T-helper 1 cell treated with Interleukin-12 subunit alpha and Interleukin-12 subunit beta and Interleukin-4 antibody, amounts not matched to agents 30 ng/mL and 1 ng/mL, for 36 hours (primary cell): ENCODE data around the gene CLCN4. TPM values are rescaled to one million over a fixed set of nuclear protein-coding genes. Genes with fewer than 3 reads are reported as not detected.

Experiments
- intact Hi-C: fragments of 100-400 bp; cut with micrococcal nuclease; formaldehyde crosslinking; loops from one replicate; pipeline ENCODE4 v1.15.1; 2024
- total RNA-seq: library from RNA; stranded (reverse); gene quantifications from 2 replicates; pipeline ENCODE4 v1.2.3, GENCODE V29; 2022

The CLCN4 gene
- total RNA-seq, 1 donor from 2014 or later: not detected

GRCh38 chrX:10128386-10128785 is 28.4 kb upstream of the CLCN4 start:
- intact Hi-C loops: no loop called here

DNA sequence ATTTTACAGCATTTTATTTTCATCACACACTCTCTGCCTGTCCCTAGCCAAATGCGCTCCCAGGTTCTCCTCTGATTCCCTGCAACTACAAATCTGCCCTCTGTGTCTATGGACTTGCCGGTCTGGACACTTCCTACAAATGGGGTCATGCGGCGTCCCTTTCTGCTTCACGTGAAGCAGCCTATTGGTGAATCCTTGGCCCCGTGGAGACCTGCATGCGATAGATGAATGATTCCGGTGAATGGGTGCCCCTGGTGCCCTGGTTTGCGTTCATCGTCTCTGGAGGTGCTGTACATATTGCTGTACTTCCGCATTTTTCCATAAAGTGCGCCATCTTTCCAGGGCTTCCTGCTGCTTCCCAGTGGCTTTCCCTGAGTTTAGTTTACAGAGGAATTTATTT is 27.5 kb upstream of the CLCN4 start:
- intact Hi-C loops: no loop called here

GRCh38 chrX:10130354-10130753 is 26.4 kb upstream of the CLCN4 start:
- intact Hi-C loops: no loop called here

GRCh38 chrX:10133980-10134676 is 22.6 kb upstream of the CLCN4 start:
- intact Hi-C loops: no loop called here

- intact Hi-C loops: no loop called here
Observed at GRCh38 chrX:10134921-10135320, 21.9 kb upstream of the CLCN4 start.

DNA sequence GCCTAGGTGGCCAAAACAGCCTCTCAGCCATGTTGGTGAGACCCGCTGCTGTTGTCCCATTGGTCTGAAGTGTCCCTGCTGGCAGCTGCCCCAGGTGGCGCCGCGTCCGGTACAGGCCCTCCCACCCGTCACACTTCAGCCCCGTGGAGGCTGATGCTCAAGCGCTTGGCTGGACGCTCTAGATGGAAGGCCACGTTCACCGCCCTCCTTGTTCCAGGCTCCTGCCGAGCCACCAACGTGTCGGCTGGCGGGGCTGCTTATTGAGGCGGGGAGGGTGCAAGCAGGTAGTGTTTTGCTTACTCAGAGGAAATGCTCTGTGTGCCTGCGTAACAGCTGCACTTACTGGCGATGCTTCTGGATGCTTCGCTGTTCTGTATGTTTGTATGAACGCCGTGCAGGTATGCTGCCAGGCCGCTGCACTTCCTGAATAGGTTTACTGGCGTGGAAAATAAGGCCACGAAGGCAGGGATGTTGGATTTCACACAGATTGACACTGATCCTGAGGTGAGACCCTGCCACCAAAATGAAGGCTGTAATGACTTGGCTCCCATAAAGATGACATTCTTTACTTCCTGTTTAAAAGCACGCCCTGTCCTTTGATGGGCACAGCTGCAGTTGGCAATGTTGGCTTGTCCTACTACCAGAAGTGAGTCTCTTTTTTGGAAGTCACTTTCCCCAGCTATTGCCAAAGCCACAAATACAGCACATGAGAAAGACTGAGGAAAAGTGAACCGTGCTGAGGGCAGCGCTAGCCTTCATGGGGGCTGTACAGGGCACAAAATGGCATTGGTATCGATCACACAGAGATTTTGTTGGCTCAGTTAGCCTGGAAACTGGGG is 21.0 kb upstream of the CLCN4 start:
- intact Hi-C loops: no loop called here

- intact Hi-C loops: no loop called here
Observed at GRCh38 chrX:10138726-10139125, 18.0 kb upstream of the CLCN4 start.

DNA sequence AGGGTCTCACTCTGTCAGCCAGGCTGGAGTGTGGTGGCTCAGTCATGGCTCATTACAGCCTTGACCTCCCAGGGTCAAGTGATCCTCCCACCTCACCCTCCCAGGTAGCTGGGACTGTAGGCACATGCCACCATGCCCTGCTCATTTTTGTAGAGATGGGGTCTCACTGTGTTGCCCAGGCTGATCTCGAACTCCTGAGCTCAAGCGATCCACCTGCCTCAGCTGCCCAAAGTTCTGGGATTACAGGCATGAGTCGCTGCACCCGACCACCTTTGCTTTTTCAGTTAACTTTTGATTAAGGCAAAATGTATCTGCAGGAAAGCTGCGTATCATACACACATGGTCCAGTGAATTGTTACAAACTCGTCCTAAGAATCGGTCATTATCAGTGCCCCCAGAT is 16.5 kb upstream of the CLCN4 start:
- intact Hi-C loops: no loop called here

- intact Hi-C loops: no loop called here
Observed at GRCh38 chrX:10142041-10142599, 14.7 kb upstream of the CLCN4 start.

GRCh38 chrX:10143071-10143983 is 13.4 kb upstream of the CLCN4 start:
- intact Hi-C loops: no loop called here

- intact Hi-C loops: no loop called here
Observed at GRCh38 chrX:10146346-10146745, 10.4 kb upstream of the CLCN4 start.

GRCh38 chrX:10152086-10152485 is 4.7 kb upstream of the CLCN4 start:
- intact Hi-C loops: no loop called here

- intact Hi-C loops: no loop called here
Observed at GRCh38 chrX:10155137-10155536, 1.6 kb upstream of the CLCN4 start.

- intact Hi-C loops: no loop called here
Observed at GRCh38 chrX:10157032-10157341, 212 bp downstream of the CLCN4 start.

DNA sequence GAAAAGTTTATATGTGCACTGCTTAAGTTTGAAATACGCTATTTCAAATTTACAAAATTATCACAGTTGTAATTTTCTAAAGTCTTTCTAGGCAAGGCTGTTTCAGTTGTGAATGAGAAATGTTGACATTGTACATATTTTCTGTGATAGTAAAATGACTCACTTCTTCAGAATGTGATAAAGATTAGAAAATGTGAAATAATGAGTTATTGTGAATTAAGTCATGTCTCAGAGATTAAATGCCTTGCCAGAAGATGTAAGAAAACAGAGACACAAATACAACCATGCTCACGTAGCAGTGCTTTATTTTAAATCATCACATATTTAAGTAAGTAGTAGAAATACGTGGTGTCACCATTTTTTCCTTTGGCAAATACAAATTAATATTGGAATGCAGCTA is 768 bp downstream of the CLCN4 start:
- intact Hi-C loops: no loop called here

DNA sequence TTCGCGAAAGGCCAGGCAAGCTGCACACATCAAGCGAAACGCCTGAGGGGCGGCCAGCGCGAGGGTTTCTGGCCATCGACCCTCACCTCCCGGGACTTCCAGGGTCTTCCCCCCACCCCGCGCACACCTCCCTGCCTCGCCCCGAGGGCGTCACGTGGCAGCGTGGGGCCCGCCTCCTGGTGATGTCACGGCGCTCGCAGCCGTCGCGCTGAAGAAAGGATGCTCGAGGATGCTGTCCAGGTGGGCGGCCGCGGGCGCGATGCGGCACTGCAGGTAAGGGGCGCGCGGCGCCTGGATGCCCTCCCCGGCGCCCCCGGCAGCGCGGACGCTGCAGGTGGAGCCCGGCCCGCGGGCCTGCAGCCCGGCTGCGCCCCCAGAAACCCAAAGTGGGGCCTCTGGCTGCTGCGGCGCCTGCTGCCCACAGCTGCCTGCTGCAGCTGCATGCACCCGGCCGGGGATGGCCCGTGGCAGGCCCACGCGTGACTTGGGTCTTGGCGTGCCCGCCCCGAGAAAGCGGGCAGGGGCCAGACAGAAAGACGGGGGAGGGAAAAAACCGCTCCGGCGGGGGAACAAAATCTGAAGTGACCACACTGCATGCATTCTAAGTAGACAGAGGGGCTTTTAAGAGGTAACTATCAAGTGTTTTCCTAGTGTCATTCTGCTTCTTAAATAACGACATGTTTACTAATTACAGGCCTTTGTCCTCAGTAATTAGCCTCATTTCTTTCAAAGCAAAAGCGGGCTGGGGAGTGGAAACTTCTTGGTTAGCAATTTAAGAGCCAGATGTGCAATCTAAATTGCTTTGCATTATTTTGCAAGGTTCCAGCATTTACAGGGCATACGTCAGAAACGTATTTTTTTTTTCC is 1.7 kb downstream of the CLCN4 start:
- intact Hi-C loops: no loop called here

DNA sequence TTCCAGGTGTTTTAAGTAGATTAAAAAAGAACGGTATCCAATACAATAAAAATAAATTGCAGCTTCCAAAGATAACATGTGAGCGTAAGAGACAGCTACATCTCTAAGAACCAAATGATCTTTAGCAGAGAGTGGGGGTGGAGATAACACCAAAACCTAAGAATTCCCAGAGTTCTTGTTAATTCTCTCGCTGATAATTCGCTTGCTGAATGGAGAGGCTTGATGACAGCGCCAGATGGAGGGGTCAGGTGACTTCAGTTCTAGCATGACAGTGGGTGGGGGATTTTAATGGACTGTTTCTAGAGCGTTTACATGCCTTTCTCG is 2.3 kb downstream of the CLCN4 start:
- intact Hi-C loops: no loop called here

- intact Hi-C loops: no loop called here
Observed at GRCh38 chrX:10160211-10160610, 3.4 kb downstream of the CLCN4 start.

DNA sequence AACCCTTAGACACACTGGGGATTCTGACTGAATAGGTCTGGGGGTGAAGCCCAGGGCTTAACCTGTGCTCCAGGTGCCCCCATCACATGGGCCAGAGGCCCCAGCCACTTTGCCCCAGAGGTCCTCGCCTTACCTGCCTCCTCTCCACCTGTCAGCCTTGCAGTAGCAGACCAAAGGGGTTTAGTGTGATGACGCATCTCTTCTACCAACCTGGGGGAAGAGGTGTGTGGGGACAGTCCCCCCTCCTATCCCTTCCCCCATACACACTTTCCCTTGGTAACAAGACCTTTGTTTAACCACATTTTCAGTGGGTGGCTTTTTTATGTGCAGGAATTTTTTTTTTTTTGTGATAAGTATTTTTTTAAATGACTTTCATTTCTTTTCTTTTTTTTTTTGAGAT is 6.3 kb downstream of the CLCN4 start:
- intact Hi-C loops: no loop called here

- intact Hi-C loops: no loop called here
Observed at GRCh38 chrX:10164879-10165278, 8.1 kb downstream of the CLCN4 start.
